Upper lobe of left lung (tissue), 4 donors: ENCODE data around the gene MPRIP.

Experiments
- CTCF ChIP-seq, 6 experiments: fragments of 450-650 bp in 4 of 6; fragments of 200-600 bp in 2 of 6; sonication (generic) in 2 of 6; IDR thresholded peaks; one replicate each; pipeline ENCODE4 v1.5.1; 2016 to 2019; ENCODE audit warnings: antibody characterized with exemption in 6 of 6
- POLR2A ChIP-seq, 4 donors: fragments of 450-650 bp; IDR thresholded peaks; one replicate each; pipeline ENCODE4 v1.5.1; 2016 to 2017; ENCODE audit warnings: antibody characterized with exemption in 4 of 4, mild to moderate bottlenecking in 2 of 4
- POLR2AphosphoS5 ChIP-seq, 2 donors: sonication (generic); formaldehyde crosslinking; IDR thresholded peaks; one replicate each; pipeline ENCODE4 v1.5.1; 2017; ENCODE audit warnings: antibody characterized with exemption in 2 of 2

DNA sequence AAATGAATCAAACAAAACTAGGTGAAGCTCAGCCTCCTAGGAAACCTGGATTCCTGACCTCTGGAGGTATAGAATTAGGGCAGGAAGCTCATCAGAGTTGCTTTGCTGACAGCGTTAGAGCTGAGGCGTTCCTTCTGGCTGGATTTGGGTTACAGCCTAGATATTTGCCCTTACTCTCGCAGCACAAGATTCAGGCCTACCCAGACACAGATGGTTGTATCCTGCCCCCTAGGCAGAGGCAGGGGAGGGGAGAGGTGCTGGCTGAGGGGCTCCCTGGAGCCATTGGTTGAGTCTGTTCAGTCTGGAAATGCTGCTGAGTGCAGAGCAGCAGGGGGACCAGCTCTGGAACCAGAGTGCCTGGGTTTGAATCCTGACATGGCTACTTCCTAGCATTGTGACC, 78.4 kb downstream of the MPRIP start:
- TF ChIP-seq POLR2A (IDR thresholded peaks at IDR 0.05): no peak
- no peak for TF ChIP-seq CTCF (IDR thresholded peaks at IDR 0.05)
- no peak for TF ChIP-seq POLR2AphosphoS5 (IDR thresholded peaks at IDR 0.05)
